CD4-positive, alpha-beta memory T cell (primary cell): ENCODE results near the gene LINS1. TPM values are rescaled to one million over a fixed set of nuclear protein-coding genes. Genes with fewer than 3 reads are reported as not detected.
A peak's percentile ranks its signal among the peaks of the same experiment; 100 is the strongest.

Experiments used
- CTCF ChIA-PET: fragments of 350-600 bp; sonication (Branson Sonifier 250); formaldehyde crosslinking; loops from one replicate; lab custom pipeline; 2021; ENCODE audit warnings: inconsistent platforms; ENCODE audit not compliant: partially characterized antibody; lab: Charles Lee
- POLR2A ChIA-PET: fragments of 350-600 bp; sonication (Branson Sonifier 250); formaldehyde crosslinking; loops from one replicate; lab custom pipeline; 2021; ENCODE audit not compliant: partially characterized antibody; lab: Charles Lee
- DNase-seq, 5 donors: peaks; one replicate each; pipeline versions ENCODE4 v3.0.0 to v3.0.0-alpha.2; 2020 to 2022; ENCODE audit warnings: mixed read lengths in 1 of 5
- H3K27ac ChIP-seq: one replicate; pipeline ENCODE4 v1.7.0; 2013; ENCODE audit warnings: low read depth, low read length
- H3K27me3 ChIP-seq: 2 replicates; pipeline ENCODE4 v1.7.0; 2013; ENCODE audit warnings: mild to moderate bottlenecking, low read length, moderate library complexity; ENCODE audit not compliant: insufficient read depth
- H3K36me3 ChIP-seq: 2 replicates; pipeline ENCODE4 v1.7.0; 2013; ENCODE audit warnings: mild to moderate bottlenecking, low read length, moderate library complexity; ENCODE audit not compliant: insufficient read depth
- H3K4me1 ChIP-seq: 2 replicates; pipeline ENCODE4 v1.7.0; 2013; ENCODE audit warnings: mild to moderate bottlenecking, low read length, moderate library complexity; ENCODE audit not compliant: insufficient read depth
- H3K4me3 ChIP-seq, 2 donors: one replicate each; pipeline ENCODE4 v1.7.0; 2013; ENCODE audit warnings: low read length in 2 of 2, mild to moderate bottlenecking in 1 of 2
- H3K9me3 ChIP-seq, 2 donors: one replicate each; pipeline ENCODE4 v1.7.0; 2013; ENCODE audit warnings: low read length in 2 of 2, control low read depth in 1 of 2; ENCODE audit not compliant: control insufficient read depth in 1 of 2
- H3K27ac Mint-ChIP-seq, 7 donors: one replicate each; pipeline ENCODE4 v1.8.0; 2020 to 2021; ENCODE audit warnings: mixed read lengths in 7 of 7, mild to moderate bottlenecking in 6 of 7, inconsistent platforms in 3 of 7, moderate library complexity in 3 of 7
- H3K27me3 Mint-ChIP-seq, 2 donors: one replicate each; pipeline ENCODE4 v1.8.0; 2020 to 2021; ENCODE audit warnings: mixed read lengths in 2 of 2
- H3K36me3 Mint-ChIP-seq, 2 donors: one replicate each; pipeline ENCODE4 v1.8.0; 2020 to 2021; ENCODE audit warnings: mixed read lengths in 2 of 2, inconsistent platforms in 1 of 2, mild to moderate bottlenecking in 1 of 2
- H3K4me1 Mint-ChIP-seq, 4 donors: one replicate each; pipeline ENCODE4 v1.8.0; 2020 to 2021; ENCODE audit warnings: mixed read lengths in 4 of 4, mild to moderate bottlenecking in 1 of 4
- H3K4me3 Mint-ChIP-seq, 8 donors: one replicate each; pipeline ENCODE4 v1.8.0; 2020 to 2021; ENCODE audit warnings: mixed read lengths in 8 of 8, mild to moderate bottlenecking in 7 of 8, moderate library complexity in 6 of 8, inconsistent platforms in 3 of 8
- H3K9me3 Mint-ChIP-seq, 8 donors: one replicate each; pipeline ENCODE4 v1.8.0; 2020 to 2021; ENCODE audit warnings: mixed read lengths in 8 of 8, mild to moderate bottlenecking in 5 of 8, inconsistent platforms in 3 of 8, moderate library complexity in 1 of 8
- intact Hi-C: fragments of 100-400 bp; cut with micrococcal nuclease; formaldehyde crosslinking; loops from one replicate; pipeline ENCODE4 v1.15.1; 2023
- polyA plus RNA-seq, 2 donors: library from polyadenylated mRNA; unstranded; fragments of 300-500 nt; fragmentation: Illumina TruSeq; gene quantifications; one replicate each; pipeline ENCODE4 v1.2.3, GENCODE V29; 2021
- total RNA-seq, 2 experiments: library from RNA; stranded (reverse); gene quantifications; one replicate each; pipeline ENCODE4 v1.2.3, GENCODE V29; 2021

Gene LINS1
- total and polyA plus RNA-seq, 4 experiments from 2014 or later: 65.8 to 84.0 (median 78.9) TPM

GRCh38 chr15:100627789-100628395 lies 25.9 kb upstream of the LINS1 start:
- Mint-ChIP-seq H3K9me3 (no peaks in the 10 kb centered on the region), H3K4me1 (peaks cover 14 to 31% (median 23%) of the 10 kb centered on the region in 4 donors), H3K36me3 (peaks cover 32 to 37% of the 10 kb centered on the region in 2 donors), H3K27ac (peak overlapping the region in 2 of 7 donors; percentile 64 to 68), H3K27me3 (no peaks in the 10 kb centered on the region), H3K4me3 (no peak overlapping the region)
- Histone ChIP-seq H3K27me3 (no peaks in the 10 kb centered on the region), H3K36me3 (peaks cover 28% of the 10 kb centered on the region), H3K4me1 (no peaks in the 10 kb centered on the region), H3K9me3 (no peaks in the 10 kb centered on the region), H3K4me3 (no peak overlapping the region), H3K27ac (no peak overlapping the region)
- DNase-seq: peak; percentile 60 to 70 (median 64)
- CTCF ChIA-PET: interaction anchor here (1.1 to 1.5 kb wide), 4 partner anchors 13 to 380 kb away, joined by 3 to 20 read pairs (median 6); no protein-coding TSS in a partner anchor
- POLR2A ChIA-PET: no interaction called here
- intact Hi-C loops: loop anchor here (1.0 kb wide), 1 partner anchor 379 kb away; no protein-coding TSS in a partner anchor

DNA sequence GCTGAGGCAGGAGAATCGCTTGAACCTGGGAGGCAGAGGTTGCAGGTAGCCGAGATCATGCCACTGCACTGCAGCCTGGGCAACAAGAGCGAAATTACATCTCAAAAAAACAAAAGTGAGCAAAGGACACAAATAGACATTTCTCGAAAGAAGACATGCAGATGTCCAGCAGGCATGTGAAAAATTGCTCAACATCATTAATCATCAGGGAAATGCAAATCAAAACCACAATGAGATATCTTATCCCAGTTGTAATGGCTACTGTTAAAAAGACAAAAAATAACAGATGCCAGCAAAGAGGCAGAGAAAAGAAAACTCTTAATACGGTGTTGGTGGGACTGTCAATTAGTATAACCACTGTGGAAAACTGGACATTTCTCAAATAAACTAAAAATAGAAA lies 21.3 kb upstream of the LINS1 start:
- peaks cover 14% of the 10 kb centered on the region for H3K36me3 ChIP-seq
- no peaks in the 10 kb centered on the region for H3K9me3 ChIP-seq
- Mint-ChIP-seq H3K9me3 (no peaks in the 10 kb centered on the region), H3K4me1 (peaks cover 10 to 12% (median 11%) of the 10 kb centered on the region in 4 donors), H3K36me3 (peaks cover 11 to 25% of the 10 kb centered on the region in 2 donors), H3K27ac (peak overlapping the region in 1 of 7 donors; percentile 55), H3K27me3 (no peaks in the 10 kb centered on the region), H3K4me3 (no peak overlapping the region)
- no peak for DNase-seq
- POLR2A ChIA-PET: no interaction called here
- H3K27ac ChIP-seq: no peak overlapping the region
- H3K27me3 ChIP-seq: no peaks in the 10 kb centered on the region
- CTCF ChIA-PET: interaction anchor here (2.7 kb wide), 1 partner anchor 249 kb away, joined by 23 read pairs; no protein-coding TSS in a partner anchor
- intact Hi-C loops: no loop called here
- no peaks in the 10 kb centered on the region for H3K4me1 ChIP-seq
- no peak overlapping the region for H3K4me3 ChIP-seq

DNA sequence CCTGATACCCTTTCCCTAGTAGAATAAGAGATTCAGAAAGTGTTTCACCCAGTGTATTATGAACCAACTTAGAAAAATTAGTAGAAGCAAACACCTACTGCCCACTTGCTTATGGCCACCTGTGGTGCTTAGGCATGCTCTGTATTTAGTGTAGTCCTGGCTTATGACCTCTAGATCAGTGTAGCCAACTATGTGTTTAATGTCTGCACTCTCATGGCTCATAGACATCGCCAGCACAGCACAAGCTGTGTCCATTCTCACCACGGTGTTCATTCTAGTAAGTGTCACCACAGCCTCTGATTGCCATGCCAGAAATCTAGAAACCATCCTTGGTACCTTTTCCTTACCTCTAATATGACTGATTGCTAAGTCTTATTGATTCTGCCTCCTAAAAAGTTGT lies 14.7 kb upstream of the LINS1 start:
- DNase-seq: no peak
- ChIA-PET CTCF (interaction anchor here (1.2 kb wide), 1 partner anchor 10 kb away, joined by 4 read pairs; no protein-coding TSS in a partner anchor), POLR2A (no interaction called here)
- H3K4me3 Mint-ChIP-seq: no peak overlapping the region
- Histone ChIP-seq H3K27ac (no peak overlapping the region), H3K36me3 (peaks cover 41% of the 10 kb centered on the region), H3K9me3 (no peaks in the 10 kb centered on the region), H3K27me3 (no peaks in the 10 kb centered on the region), H3K4me3 (no peak overlapping the region), H3K4me1 (no peaks in the 10 kb centered on the region)
- peaks cover 18 to 26% (median 19%) of the 10 kb centered on the region in 4 donors for H3K4me1 Mint-ChIP-seq
- intact Hi-C loops: no loop called here
- no peaks in the 10 kb centered on the region for H3K27me3 Mint-ChIP-seq
- peaks cover 32 to 70% of the 10 kb centered on the region in 2 donors for H3K36me3 Mint-ChIP-seq
- H3K9me3 Mint-ChIP-seq: no peaks in the 10 kb centered on the region
- peak overlapping the region in 3 of 7 donors; percentile 3 to 38 (median 23) for H3K27ac Mint-ChIP-seq

- H3K36me3 ChIP-seq: peaks cover 41% of the 10 kb centered on the region
- H3K4me3 ChIP-seq: no peak overlapping the region
- POLR2A ChIA-PET: interaction anchor here (1.6 kb wide), 1 partner anchor 13 kb away, joined by 5 read pairs; the partner anchor contains the start of genes ASB7 and LINS1
- no peak overlapping the region for H3K4me3 Mint-ChIP-seq
- peaks cover 18 to 26% (median 19%) of the 10 kb centered on the region in 4 donors for H3K4me1 Mint-ChIP-seq
- CTCF ChIA-PET: no interaction called here
- H3K36me3 Mint-ChIP-seq: peaks cover 31 to 69% of the 10 kb centered on the region in 2 donors
- H3K4me1 ChIP-seq: no peaks in the 10 kb centered on the region
- intact Hi-C loops: no loop called here
- peak overlapping the region in 2 of 7 donors; percentile 6 to 9 for H3K27ac Mint-ChIP-seq
- H3K27me3 Mint-ChIP-seq: no peaks in the 10 kb centered on the region
- H3K9me3 Mint-ChIP-seq: no peaks in the 10 kb centered on the region
- H3K27ac ChIP-seq: no peak overlapping the region
- H3K9me3 ChIP-seq: no peaks in the 10 kb centered on the region
- no peak for DNase-seq
- no peaks in the 10 kb centered on the region for H3K27me3 ChIP-seq
Observed at GRCh38 chr15:100615801-100616200, 13.8 kb upstream of the LINS1 start.

- Histone ChIP-seq H3K27ac (no peak overlapping the region), H3K4me3 (no peak overlapping the region), H3K4me1 (no peaks in the 10 kb centered on the region), H3K36me3 (peaks cover 41% of the 10 kb centered on the region), H3K27me3 (no peaks in the 10 kb centered on the region), H3K9me3 (no peaks in the 10 kb centered on the region)
- CTCF ChIA-PET: no interaction called here
- POLR2A ChIA-PET: interaction anchor here (1.6 kb wide), 1 partner anchor 12 kb away, joined by 5 read pairs; the partner anchor contains the start of genes ASB7 and LINS1
- DNase-seq: no peak
- Mint-ChIP-seq H3K4me1 (peaks cover 18 to 26% (median 19%) of the 10 kb centered on the region in 4 donors), H3K9me3 (no peaks in the 10 kb centered on the region), H3K27ac (peak overlapping the region in 1 of 7 donors; percentile 57), H3K27me3 (no peaks in the 10 kb centered on the region), H3K4me3 (no peak overlapping the region), H3K36me3 (peaks cover 31 to 70% of the 10 kb centered on the region in 2 donors)
- intact Hi-C loops: no loop called here
Observed at GRCh38 chr15:100614918-100615317, 12.9 kb upstream of the LINS1 start.

DNA sequence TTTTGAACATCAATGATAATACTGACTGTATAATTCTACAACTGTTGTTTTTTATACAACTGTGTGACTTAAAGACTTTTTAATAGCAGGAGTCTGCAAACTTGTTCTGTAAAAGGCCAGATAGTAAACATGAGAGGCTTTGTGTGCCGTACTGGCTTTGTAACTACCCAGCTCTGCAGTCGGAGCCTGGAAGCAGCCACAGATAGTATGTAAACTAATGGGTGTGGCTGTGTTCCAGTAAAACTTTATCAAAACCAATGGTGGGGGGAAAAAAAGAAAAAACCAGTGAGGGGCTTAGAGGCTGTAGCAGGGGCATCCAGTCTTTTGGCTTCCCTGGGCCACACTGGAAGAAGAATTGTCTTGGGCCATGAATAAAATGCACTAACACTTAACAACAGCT lies 12.4 kb upstream of the LINS1 start:
- POLR2A ChIA-PET: interaction anchor here (1.6 kb wide), 1 partner anchor 12 kb away, joined by 5 read pairs; the partner anchor contains the start of genes ASB7 and LINS1
- H3K27ac Mint-ChIP-seq: no peak overlapping the region
- peaks cover 45% of the 10 kb centered on the region for H3K36me3 ChIP-seq
- H3K27me3 ChIP-seq: no peaks in the 10 kb centered on the region
- H3K27me3 Mint-ChIP-seq: no peaks in the 10 kb centered on the region
- intact Hi-C loops: no loop called here
- H3K9me3 ChIP-seq: no peaks in the 10 kb centered on the region
- no peaks in the 10 kb centered on the region for H3K9me3 Mint-ChIP-seq
- peaks cover 36 to 73% of the 10 kb centered on the region in 2 donors for H3K36me3 Mint-ChIP-seq
- H3K4me3 ChIP-seq: no peak overlapping the region
- H3K27ac ChIP-seq: no peak overlapping the region
- CTCF ChIA-PET: no interaction called here
- H3K4me3 Mint-ChIP-seq: no peak overlapping the region
- H3K4me1 Mint-ChIP-seq: peaks cover 18 to 26% (median 19%) of the 10 kb centered on the region in 4 donors
- no peak for DNase-seq
- H3K4me1 ChIP-seq: no peaks in the 10 kb centered on the region

GRCh38 chr15:100613208-100613607 lies 11.2 kb upstream of the LINS1 start:
- Mint-ChIP-seq H3K27me3 (no peaks in the 10 kb centered on the region), H3K4me3 (no peak overlapping the region), H3K36me3 (peaks cover 31 to 76% of the 10 kb centered on the region in 2 donors), H3K9me3 (no peaks in the 10 kb centered on the region), H3K4me1 (peaks cover 13 to 26% (median 16%) of the 10 kb centered on the region in 4 donors), H3K27ac (no peak overlapping the region)
- Histone ChIP-seq H3K27ac (no peak overlapping the region), H3K4me1 (no peaks in the 10 kb centered on the region), H3K4me3 (no peak overlapping the region), H3K36me3 (peaks cover 41% of the 10 kb centered on the region), H3K9me3 (no peaks in the 10 kb centered on the region), H3K27me3 (no peaks in the 10 kb centered on the region)
- DNase-seq: no peak
- ChIA-PET POLR2A (no interaction called here), CTCF (no interaction called here)
- intact Hi-C loops: no loop called here
